ENCODE measurements around the gene HDAC9.

GRCh38 chr7:18473119-18473518 lies 22.4 kb upstream of the HDAC9 start:
- TF ChIP-seq EZH2 (IDR thresholded peaks at IDR 0.05) (no peak), CTCF (IDR thresholded peaks at IDR 0.05) (no peak), EZH2phosphoT487 (IDR thresholded peaks at IDR 0.05) (no peak)
